Raji (cell line): ENCODE measurements around the gene PPHLN1.

Experiments
- POLR2A ChIP-seq: IDR thresholded peaks from 2 replicates; pipeline ENCODE4 v1.6.1; 2011; ENCODE audit warnings: low read depth, low read length, control low read depth; ENCODE audit not compliant: insufficient read depth

PPHLN1 gene

DNA sequence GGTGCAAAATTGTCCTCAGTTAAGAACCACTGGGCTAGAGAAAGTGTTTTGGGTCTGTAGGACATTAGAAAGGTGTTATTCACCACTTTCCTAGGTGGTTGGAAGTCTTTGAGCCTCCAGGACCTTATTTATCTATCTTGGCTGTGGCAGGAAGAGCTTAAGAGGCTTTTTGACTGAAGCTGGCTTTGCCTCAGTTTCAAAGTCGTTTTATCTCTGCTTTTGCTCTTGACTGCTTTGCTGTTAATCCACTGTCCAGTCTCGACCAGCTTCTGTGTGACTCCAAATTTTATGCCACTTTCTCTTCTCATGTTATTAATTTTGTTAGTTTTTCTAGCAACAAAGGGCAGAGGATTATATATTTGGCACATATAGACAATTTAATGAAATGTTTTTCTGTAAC is 60.3 kb downstream of the PPHLN1 start:
- no peak for TF ChIP-seq POLR2A

DNA sequence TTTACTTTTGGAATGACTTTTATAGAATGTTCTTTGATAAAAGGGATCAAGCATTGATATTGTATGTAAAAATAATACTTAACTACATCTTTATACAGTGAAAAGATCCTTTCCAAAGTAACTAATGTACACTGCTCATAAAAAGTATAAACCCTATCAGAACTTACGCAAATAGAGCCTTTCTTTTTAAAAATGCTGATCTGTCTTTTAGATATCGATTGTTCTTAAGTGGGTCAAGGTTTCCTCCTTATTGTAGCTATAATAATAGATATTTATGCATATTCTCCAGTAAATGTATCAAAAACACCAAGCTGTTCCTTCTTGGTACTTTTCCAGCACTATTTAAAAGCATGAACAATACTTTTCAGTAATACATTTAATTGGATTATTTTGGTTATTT is 68.5 kb downstream of the PPHLN1 start:
- no peak for TF ChIP-seq POLR2A

DNA sequence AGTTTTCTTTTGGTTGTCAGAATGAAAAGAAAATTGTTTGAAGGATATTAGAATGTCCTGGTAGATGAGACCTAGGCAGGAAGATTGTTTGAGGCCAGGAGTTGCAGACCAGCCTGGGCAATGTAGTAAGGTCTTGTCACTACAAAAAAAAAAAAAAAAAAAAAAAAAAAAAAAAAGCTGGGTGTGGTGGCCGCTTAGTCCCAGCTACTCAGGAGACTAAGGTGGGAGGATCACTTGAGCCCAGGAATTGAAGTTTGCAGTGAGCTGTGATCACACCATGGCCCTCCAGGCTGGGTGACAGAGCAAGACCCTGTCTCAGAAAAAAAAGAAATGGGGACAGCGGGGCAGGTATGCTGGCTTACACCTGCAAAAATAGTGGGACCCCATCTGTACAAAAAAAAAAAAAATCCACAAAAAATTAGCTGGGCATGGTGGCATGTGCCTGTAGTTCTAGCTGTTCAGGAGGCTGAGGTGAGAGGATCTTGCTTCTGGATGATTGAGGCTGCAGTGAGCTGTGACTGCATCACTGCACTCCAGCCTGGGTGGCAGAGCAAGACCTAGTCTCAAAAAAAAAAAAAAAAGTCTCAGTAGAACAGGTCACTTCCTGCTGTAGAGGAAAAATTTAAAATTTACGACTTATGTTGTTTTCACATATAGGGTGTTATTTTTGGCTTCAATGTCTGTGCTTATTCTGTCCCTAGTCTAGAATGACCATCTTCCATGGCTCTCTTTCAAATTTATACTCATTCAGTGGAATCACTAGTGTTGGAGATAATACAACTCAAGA is 70.7 kb downstream of the PPHLN1 start:
- no peak for TF ChIP-seq POLR2A

DNA sequence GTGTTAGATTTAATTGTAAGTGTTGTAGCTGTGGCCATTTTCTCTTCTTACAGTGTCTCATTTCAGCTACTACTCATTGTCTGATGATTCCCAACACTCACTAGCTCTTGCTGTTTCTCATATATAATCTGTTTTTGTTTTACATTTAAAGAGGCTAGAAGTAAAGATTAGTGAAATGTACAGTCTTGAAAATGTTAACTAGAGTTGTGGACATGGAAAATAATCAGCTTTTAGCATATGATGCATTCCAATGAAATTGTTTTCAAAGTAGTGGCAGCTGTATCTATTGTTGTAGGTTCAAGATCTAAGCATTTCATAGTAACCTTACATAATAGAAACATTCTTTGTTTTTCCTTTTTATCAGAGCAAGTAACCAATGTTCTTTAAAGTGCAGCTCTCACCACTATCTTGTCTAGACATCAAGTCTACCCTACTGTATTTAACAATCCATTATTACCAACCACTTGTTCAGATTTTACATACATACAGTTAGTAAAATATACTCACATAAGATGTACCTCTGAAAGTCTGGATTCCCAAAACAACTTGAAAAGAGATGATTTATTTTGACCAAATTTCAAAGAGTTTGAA is 76.9 kb downstream of the PPHLN1 start:
- no peak for TF ChIP-seq POLR2A

DNA sequence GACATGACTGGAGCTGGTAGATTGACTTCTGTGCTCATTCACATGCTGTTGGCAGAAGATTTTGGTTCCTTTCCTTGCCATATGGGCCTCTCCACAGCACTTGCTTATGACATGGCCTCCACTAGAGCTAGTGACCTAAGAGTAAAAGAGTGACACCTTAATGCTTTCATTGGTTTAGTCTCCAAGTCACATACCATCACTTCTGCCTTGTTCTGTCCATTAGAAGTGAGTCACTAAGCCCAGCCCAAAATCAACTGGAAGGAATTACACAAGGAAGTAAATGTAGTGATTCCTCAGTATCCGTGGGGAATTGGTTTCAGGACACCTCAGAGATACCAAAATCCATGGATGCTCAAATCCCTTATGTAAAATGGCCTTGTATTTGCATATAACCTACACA is 81.3 kb downstream of the PPHLN1 start:
- no peak for TF ChIP-seq POLR2A

DNA sequence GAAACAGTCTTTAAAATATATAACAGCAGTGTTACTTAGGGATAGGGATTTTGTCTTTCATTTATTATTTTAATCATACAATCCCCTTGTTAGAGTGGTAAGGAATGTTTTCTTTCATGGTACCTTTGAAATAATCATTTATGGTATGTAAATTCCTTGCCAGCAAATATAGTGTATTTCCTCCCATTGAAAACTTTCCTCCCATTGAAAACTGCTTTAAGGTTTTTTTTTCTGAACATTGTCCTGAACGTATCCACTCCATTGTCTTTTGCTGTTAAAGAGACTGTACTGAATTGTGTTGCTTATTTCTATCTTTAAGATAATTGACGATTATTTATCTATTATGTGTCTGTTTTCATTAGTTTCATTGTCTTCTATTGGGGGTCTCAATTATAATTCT is 83.5 kb downstream of the PPHLN1 start:
- TF ChIP-seq POLR2A = no peak

DNA sequence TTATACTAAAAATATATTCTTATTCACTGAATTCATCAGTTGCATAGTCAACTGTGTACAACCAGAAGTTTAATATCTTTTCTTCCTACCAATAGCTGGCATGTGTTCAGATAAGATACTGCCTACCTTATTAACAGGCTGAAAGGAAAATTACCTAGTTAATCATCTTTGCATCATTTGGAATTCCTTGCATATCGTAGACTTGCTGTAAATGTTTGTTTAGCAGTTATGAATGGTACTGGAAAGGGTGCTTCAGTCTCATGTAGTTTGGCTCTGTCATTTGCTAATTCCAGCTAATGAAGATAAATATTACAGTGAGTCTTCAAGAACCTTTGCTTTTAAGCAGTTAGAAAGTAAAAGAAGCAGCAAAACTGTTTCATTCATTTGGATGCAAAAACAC is 84.4 kb downstream of the PPHLN1 start:
- no peak for TF ChIP-seq POLR2A

DNA sequence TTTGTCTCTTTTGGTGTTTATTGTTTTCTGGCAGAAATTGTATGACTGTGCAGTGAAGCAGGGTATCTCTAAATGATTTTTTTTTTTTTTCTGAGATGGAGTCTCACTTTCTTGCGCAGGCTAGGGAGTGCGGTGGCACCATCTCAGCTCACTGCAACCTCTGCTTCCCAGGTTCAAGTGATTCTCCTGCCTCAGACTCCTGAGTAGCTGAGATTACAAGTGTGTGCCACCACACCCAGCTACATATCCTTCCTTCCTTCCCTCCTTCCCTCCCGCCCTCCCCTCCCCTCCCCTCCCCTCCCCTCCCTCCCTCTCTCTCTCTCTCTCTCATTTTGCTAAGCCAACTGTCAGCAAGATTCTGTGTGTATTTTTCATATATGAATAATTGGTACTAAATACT is 94.4 kb downstream of the PPHLN1 start:
- TF ChIP-seq POLR2A = no peak

DNA sequence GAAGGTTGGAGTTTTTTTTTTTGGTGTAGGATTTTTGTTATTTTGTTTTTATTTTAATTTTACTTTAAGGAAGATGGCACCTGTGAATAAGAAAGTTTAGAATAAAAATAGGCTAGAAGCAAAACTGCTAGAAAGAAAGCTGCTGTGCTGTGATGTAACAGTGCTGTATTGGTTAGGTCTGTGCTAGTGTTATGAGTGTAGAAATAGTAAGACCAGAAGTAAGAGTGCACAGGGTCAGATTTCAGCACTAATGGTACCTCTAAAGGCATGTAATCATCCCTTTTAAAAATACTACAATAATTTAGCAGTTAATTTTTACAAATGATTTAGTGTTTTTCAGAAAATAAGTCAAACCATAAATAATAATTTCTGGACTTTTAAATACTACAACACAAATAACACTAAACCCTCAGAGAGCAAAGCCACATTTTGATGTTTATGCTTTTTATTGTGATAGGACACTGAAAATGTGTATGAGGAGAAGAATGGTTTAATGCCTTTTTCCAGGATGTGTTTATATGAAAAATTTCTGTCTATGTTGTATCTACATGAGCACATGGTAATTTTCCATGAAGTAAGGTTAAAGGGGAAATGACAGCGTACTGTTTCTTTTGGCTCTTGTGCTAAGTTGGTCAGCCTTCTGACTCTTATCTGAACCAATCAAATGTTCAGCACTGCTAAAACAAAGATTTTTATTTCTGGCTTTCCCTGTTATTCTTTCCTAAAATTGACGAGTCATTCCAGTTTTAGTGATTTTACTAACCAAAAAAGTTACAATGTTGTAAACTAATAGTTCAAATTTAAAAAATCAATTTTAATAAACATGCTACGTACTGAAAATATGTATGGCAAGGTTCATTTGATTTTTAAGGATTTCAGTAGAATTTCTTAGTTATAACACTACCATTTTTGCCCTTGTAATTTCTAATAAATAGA is 96.1 kb downstream of the PPHLN1 start:
- TF ChIP-seq POLR2A = no peak

DNA sequence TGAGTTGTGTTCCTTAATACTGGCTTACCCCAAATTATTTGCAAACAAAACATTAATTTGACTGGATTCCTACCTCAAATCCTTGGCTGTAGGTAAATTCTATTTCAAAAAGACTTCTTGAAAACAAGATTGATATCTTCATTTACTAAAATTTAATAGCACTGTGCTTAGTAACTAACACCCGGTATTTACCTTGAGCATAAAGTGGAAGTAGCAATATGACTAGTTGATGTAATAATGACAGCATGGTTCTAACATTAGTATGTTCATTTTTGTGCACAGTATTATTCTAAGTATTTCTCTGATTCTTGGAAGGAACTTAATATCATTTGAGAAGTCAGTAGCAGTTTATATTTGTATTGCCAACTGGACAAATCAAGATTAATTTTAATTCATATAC is 96.8 kb downstream of the PPHLN1 start:
- TF ChIP-seq POLR2A = no peak

DNA sequence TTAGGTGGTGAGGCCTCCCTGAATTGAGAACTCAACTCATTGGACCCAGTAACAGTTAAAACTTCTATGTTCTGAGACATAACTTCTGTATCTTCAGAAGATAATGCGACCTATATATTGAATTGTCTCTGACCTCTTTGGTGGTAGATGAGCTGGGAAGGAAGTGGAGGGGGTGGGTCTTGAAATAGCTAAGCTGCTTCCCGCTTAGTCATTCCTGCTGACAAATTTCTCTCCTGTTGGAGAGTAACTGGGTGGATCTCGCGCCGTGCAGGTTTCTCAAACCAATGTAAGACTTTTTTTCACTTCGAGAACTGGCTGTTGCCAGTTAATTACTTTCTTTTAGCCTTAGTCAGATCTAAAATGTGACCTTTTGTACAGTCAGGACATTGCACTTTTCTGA is 100.8 kb downstream of the PPHLN1 start:
- no peak for TF ChIP-seq POLR2A

DNA sequence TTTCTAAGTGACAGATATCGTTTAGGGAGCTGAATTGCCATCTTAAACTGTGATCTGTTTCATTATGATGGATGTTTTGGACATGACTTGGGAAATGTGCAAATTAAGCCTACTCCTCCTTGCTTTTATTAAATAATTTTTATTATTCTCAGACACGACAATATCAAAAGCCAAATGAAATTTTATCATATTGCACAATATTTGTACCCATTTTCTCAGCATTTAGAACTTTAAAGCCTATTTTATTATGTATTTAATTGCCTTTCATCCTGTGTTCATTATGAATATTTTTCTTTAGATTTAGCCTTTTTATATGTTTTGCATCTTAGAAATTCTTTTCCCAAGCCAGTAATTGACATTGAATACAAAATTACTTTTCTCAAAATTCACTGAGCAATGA is 102.9 kb downstream of the PPHLN1 start:
- TF ChIP-seq POLR2A = no peak

DNA sequence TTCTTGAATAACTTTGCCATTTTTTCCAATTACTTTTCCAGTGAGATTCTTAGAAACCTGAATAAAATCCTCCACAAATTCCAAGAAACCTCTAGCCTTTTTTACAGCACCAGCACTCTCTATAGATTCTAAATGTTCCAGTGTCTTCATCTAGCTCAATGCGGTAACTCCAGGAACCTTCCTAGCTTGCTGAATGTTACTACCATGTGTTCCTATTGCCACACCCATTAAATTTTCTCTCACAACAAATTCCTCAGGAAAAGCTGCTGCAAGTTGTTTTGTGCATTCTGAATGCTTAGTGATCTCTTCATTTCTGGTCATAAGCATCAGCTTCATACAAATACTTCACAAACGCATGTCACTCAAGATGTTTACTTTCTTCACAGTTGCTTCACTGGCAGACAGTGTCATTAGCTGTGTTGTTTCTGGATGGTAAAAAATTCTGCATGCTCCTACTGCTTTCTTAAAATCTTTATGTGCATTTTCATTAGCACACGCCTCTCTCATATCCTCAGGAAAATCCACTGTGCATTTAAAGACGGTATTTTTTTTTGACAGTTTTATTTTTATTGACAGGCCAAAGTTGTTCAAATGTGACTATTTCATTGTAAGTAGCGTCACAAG is 106.7 kb downstream of the PPHLN1 start:
- TF ChIP-seq POLR2A = no peak

DNA sequence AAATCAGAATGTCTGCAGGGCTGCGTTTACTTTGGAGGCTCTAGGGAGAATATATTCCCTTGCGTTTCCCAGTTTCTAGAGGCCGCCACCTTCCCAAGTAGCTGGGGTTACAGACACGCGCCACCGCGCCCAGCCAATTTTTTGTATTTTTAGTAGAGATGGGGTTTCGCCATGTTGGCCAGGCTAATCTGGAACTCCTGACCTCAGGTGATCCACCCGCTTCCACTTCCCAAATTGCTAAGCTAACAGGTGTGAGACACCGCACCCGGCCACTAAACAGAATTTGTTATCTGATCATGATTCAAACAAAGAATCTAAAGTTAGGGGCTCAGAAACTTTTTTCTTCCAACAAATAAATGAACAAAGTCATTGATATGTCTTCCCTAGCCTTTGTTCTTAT is 114.6 kb downstream of the PPHLN1 start:
- TF ChIP-seq POLR2A = no peak

DNA sequence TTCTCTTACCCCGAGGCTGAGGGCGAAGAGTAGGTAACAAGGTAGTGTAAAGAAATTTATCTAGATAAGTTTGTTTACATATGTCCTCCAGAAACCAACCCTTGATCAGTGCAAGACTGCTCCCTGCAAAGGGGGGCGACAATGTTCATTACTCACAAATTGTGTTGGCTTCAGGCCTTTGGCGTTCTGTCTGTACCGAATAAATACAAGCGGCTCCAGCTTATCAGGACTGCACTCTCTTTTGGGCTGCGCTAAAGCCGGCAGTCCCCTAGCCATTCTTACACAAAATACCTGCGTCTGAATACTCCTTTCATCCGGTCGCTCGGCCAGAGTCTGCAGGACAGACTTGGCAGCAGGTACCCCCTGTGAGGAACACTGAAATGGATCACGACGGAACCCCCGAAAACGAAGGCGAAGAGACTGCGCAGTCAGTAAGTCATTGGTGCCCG is 116.4 kb downstream of the PPHLN1 start:
- TF ChIP-seq POLR2A = no peak
